Measurements from ENCODE around the gene ADORA2A. TPM values are rescaled to one million over a fixed set of nuclear protein-coding genes. Genes with fewer than 3 reads are reported as not detected.

ADORA2A gene
- total RNA-seq: 1.00 and 1.1 TPM in 2 replicates

GRCh38 chr22:24427500-24428164 is at the start of gene ADORA2A:
ADORA2A (plus strand) TSS chr22:24427599; CDS start chr22:24433405, 5,806 bp downstream.

Other genes starting within 250 kb of the ADORA2A start
- gene SUSD2, start 246.1 kb upstream of the ADORA2A start, total RNA-seq: 1.9 and 8.6 TPM in 2 replicates
- gene GGT5, start 182.5 kb upstream of the ADORA2A start, total RNA-seq: 1.2 and 1.9 TPM in 2 replicates
- gene SPECC1L, start 156.8 kb upstream of the ADORA2A start, total RNA-seq: 33.5 and 39.7 TPM in 2 replicates
- gene UPB1, start 67.7 kb downstream of the ADORA2A start, total RNA-seq: not detected in 2 replicates
- gene GUCD1, start 127.5 kb downstream of the ADORA2A start, total RNA-seq: 142 and 169 TPM in 2 replicates
- gene SNRPD3, start 128.4 kb downstream of the ADORA2A start, total RNA-seq: 115 and 221 TPM in 2 replicates
- 6.5 and 10.1 TPM in 2 replicates for gene LRRC75B, start 165.5 kb downstream of the ADORA2A start, total RNA-seq
- gene GGT1, start 175.6 kb downstream of the ADORA2A start, total RNA-seq: 1.8 and 3.0 TPM in 2 replicates

Data from uterine smooth muscle cell (primary cell).